Upper lobe of right lung (tissue), 1 donor: ENCODE measurements around the gene KHDC4. TPM values are rescaled to one million over a fixed set of nuclear protein-coding genes. Genes with fewer than 3 reads are reported as not detected.

Source experiments
- ATAC-seq: fragments of 200-7000 bp; cut with Tn5 transposase; one replicate; pipeline ENCODE4 v1.9.1; 2020; ENCODE audit warnings: mild to moderate bottlenecking, moderate library complexity
- DNase-seq: peaks from one replicate; pipeline ENCODE4 v3.0.0-alpha.2; 2020
- H3K27ac ChIP-seq: fragments of 200-600 bp; one replicate; pipeline ENCODE4 v1.8.0; 2022
- H3K27me3 ChIP-seq: fragments of 200-600 bp; one replicate; pipeline ENCODE4 v1.8.0; 2022; ENCODE audit warnings: mild to moderate bottlenecking
- H3K36me3 ChIP-seq: fragments of 200-600 bp; one replicate; pipeline ENCODE4 v1.8.0; 2022
- H3K4me1 ChIP-seq: fragments of 200-600 bp; one replicate; pipeline ENCODE4 v1.8.0; 2022
- H3K4me3 ChIP-seq: fragments of 200-600 bp; one replicate; pipeline ENCODE4 v1.8.0; 2022; ENCODE audit warnings: mild to moderate bottlenecking
- H3K9me3 ChIP-seq: fragments of 200-600 bp; one replicate; pipeline ENCODE4 v1.8.0; 2022
- intact Hi-C: fragments of 100-400 bp; cut with DNase I; formaldehyde crosslinking; loops from one replicate; pipeline ENCODE4 v1.11.0; 2022
- total RNA-seq: library from RNA; stranded (reverse); fragmentation: NEBNext Ultra II Directional; extraction: Animal tissue kit (Norgen Biotek cat#: 25700); gene quantifications from one replicate; pipeline ENCODE4 v1.2.1, GENCODE V29; 2021
- TF ChIP-seq, protein P1 (sequence below): fragments of 200-600 bp; IDR thresholded peaks from one replicate; pipeline ENCODE4 v1.8.0; 2022; ENCODE audit warnings: antibody characterized with exemption
- donor health status: DM: no; HTN: yes; CAD: no; lungs with severe emphysema.

The KHDC4 gene
- total RNA-seq, 1 donor from 2014 or later = 40.1 TPM

DNA sequence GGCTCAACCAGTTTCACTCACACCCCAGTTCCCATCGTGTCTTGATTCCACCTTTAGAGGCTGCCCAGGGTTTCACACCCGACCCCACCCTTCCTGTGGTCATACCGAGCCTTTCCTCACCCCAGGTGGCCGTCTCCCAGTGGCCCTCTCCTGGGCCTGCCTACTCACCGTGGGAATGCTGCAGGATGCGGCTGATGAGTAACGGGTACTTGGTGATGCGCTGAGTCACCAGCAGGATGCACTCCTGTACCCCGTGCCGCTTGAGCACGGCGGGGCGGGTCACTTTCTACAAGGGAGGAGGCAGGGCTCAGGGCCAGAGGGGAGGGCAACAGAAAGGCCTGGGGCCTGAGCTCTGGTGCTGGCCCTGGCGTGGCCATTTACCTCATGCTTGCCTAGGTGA, 27.7 kb upstream of the KHDC4 start:
- ATAC-seq (peak; percentile 81), DNase-seq (no peak)
- peaks cover 12% of the 10 kb centered on the region for H3K4me1 ChIP-seq
- intact Hi-C loops = no loop called here
- H3K27me3 ChIP-seq = no peaks in the 10 kb centered on the region
- no peaks in the 10 kb centered on the region for H3K9me3 ChIP-seq
- TF ChIP-seq, protein P1, sequence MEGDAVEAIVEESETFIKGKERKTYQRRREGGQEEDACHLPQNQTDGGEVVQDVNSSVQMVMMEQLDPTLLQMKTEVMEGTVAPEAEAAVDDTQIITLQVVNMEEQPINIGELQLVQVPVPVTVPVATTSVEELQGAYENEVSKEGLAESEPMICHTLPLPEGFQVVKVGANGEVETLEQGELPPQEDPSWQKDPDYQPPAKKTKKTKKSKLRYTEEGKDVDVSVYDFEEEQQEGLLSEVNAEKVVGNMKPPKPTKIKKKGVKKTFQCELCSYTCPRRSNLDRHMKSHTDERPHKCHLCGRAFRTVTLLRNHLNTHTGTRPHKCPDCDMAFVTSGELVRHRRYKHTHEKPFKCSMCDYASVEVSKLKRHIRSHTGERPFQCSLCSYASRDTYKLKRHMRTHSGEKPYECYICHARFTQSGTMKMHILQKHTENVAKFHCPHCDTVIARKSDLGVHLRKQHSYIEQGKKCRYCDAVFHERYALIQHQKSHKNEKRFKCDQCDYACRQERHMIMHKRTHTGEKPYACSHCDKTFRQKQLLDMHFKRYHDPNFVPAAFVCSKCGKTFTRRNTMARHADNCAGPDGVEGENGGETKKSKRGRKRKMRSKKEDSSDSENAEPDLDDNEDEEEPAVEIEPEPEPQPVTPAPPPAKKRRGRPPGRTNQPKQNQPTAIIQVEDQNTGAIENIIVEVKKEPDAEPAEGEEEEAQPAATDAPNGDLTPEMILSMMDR = peak; percentile 33
- H3K27ac ChIP-seq = peak overlapping the region; percentile 68
- H3K36me3 ChIP-seq = peaks cover 99% of the 10 kb centered on the region
- no peak overlapping the region for H3K4me3 ChIP-seq

DNA sequence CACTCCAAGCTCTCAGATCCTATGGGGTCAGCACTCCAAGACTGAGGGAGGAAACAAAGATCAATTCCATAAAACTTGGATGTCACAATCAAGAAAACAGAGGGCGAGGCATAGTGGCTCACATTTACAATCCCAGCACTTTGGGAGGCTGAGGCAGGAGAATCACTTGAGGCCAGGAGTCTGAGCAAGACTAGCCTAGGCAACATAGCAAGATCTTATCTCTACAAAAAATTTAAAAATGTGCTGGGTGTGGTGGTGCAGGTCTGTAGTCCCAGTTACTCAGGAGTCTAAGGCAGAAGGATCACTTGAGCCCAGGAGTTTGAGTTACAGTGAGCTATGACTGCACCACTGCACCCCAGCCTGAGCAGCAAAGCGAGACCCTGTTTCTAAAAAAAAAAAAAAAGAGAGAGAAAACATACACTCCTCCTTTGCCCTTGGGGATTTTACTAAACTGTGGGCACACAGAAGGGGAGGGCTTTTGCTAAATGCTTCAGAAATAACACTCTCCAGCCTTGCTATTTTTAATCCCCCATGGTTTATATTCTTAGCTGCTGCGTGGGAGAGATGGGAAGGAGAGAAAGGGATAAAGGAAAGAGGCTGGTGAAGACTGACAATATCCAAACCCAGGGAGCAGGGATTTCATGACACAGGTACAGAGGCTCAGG, 26.0 kb upstream of the KHDC4 start:
- no peaks in the 10 kb centered on the region for H3K9me3 ChIP-seq
- DNase-seq (no peak), ATAC-seq (no peak)
- H3K27ac ChIP-seq = peak overlapping the region; percentile 42
- H3K4me1 ChIP-seq = peaks cover 10% of the 10 kb centered on the region
- intact Hi-C loops = no loop called here
- H3K4me3 ChIP-seq = no peak overlapping the region
- peaks cover 99% of the 10 kb centered on the region for H3K36me3 ChIP-seq
- TF ChIP-seq, protein P1 = no peak
- no peaks in the 10 kb centered on the region for H3K27me3 ChIP-seq

GRCh38 chr1:155957411-155957915, 23.2 kb upstream of the KHDC4 start:
- intact Hi-C loops = no loop called here
- peaks cover 98% of the 10 kb centered on the region for H3K36me3 ChIP-seq
- DNase-seq = no peak

DNA sequence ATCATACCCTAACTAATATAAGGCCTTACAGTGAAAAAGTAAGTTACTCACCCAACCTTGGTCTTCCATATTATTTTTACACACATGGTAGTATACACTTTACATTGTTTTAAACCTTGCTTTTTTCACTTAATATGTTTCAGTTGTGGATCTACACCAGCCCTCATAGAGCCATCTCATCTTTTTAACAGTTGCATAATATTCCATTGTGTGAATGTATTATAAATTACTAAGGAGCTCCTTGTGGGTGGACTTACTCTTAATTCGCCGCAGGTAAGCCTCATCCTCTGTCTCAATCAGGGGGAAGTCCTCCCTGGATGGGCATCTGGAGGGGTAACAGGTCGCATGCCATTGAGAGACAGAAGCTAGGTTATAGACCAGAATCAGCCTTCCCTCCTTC, 20.4 kb upstream of the KHDC4 start:
- TF ChIP-seq, protein P1 = no peak
- ATAC-seq = no peak
- Histone ChIP-seq H3K9me3 (no peaks in the 10 kb centered on the region), H3K27ac (no peak overlapping the region), H3K4me3 (no peak overlapping the region), H3K4me1 (no peaks in the 10 kb centered on the region), H3K36me3 (peaks cover 98% of the 10 kb centered on the region), H3K27me3 (no peaks in the 10 kb centered on the region)
- intact Hi-C loops = no loop called here
- no peak for DNase-seq

More at GRCh38 chr1:155957411-155957915, 23.2 kb upstream of the KHDC4 start:
- Histone ChIP-seq H3K9me3 (no peaks in the 10 kb centered on the region), H3K4me1 (peaks cover 4% of the 10 kb centered on the region), H3K27me3 (no peaks in the 10 kb centered on the region), H3K4me3 (no peak overlapping the region), H3K27ac (no peak overlapping the region)
- TF ChIP-seq, protein P1 = no peak
- ATAC-seq = no peak

DNA sequence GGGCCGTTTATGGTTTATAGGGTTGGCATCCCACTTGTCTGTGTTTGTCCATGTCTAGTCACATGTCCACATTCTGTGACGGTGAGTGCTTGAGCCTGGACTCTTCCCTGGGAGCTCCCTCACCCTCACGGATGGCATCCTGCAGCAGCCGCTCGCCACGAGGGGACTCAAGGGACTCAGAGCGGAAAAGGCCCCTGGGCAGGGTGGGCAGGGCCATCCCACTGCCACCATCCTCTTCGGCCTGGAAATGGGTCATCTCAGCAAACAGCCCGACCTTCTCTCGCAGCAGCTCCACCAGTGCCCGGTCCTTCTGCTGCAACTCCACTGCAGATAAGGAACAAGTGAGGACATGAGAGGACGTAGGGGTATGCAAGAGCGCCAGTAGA, 18.3 kb upstream of the KHDC4 start:
- Histone ChIP-seq H3K4me3 (no peak overlapping the region), H3K27me3 (no peaks in the 10 kb centered on the region), H3K9me3 (no peaks in the 10 kb centered on the region), H3K4me1 (no peaks in the 10 kb centered on the region), H3K36me3 (peaks cover 98% of the 10 kb centered on the region), H3K27ac (no peak overlapping the region)
- TF ChIP-seq, protein P1 = no peak
- intact Hi-C loops = no loop called here
- ATAC-seq (no peak), DNase-seq (no peak)
